Sigmoid colon (tissue), 4 donors: ENCODE data around the gene TXNDC16.

Source experiments
- CTCF ChIP-seq, 4 experiments: fragments of 450-650 bp in 3 of 4; fragments of 200-600 bp in 1 of 4; IDR thresholded peaks; one replicate each; pipeline ENCODE4 v1.5.1; 2016 to 2019; ENCODE audit warnings: antibody characterized with exemption in 4 of 4, mild to moderate bottlenecking in 3 of 4, moderate library complexity in 2 of 4
- POLR2A ChIP-seq, 2 donors: fragments of 450-650 bp; IDR thresholded peaks; one replicate each; pipeline ENCODE4 v1.6.1; 2016; ENCODE audit warnings: antibody characterized with exemption in 2 of 2, mild to moderate bottlenecking in 2 of 2, moderate library complexity in 2 of 2
- POLR2AphosphoS5 ChIP-seq, 4 donors: sonication (generic); formaldehyde crosslinking; IDR thresholded peaks; one replicate each; pipeline ENCODE4 v1.6.1; 2017; ENCODE audit warnings: antibody characterized with exemption in 4 of 4

- no peak for TF ChIP-seq CTCF (IDR thresholded peaks at IDR 0.05)
- TF ChIP-seq POLR2AphosphoS5 (IDR thresholded peaks at IDR 0.05) = no peak
- TF ChIP-seq POLR2A (IDR thresholded peaks at IDR 0.05) = no peak
These were observed 149.3 kb downstream of the TXNDC16 start for GRCh38 chr14:52402812-52403526.
